Esophagus squamous epithelium (tissue), 5 donors: ENCODE data around the gene HBEGF. TPM values are rescaled to one million over a fixed set of nuclear protein-coding genes. Genes with fewer than 3 reads are reported as not detected.
A peak's percentile ranks its signal among the peaks of the same experiment; 100 is the strongest.

ENCODE experiments used
- DNase-seq: peaks from one replicate; lab custom pipeline; 2025; lab: John Stamatoyannopoulos, UW
- H3K27ac ChIP-seq, 4 donors: fragments of 200-600 bp; sonication (generic); one replicate each; pipeline ENCODE4 v1.5.1; 2016 to 2019; ENCODE audit warnings: mild to moderate bottlenecking in 1 of 4
- H3K27me3 ChIP-seq, 4 donors: fragments of 200-600 bp; sonication (generic); 1 replicate in 3 of 4; 2 replicates in 1 of 4; pipeline versions ENCODE4 v1.5.1 to v1.6.0; 2017 to 2021; ENCODE audit warnings: antibody characterized with exemption in 1 of 4
- H3K36me3 ChIP-seq, 3 donors: fragments of 200-600 bp; sonication (generic); one replicate each; pipeline ENCODE4 v1.5.1; 2016 to 2019
- H3K4me1 ChIP-seq, 3 donors: fragments of 200-600 bp; sonication (generic); one replicate each; pipeline ENCODE4 v1.5.1; 2017 to 2019
- H3K4me3 ChIP-seq, 4 donors: fragments of 200-600 bp; sonication (generic); 1 replicate in 3 of 4; 2 replicates in 1 of 4; pipeline ENCODE4 v1.5.1; 2016 to 2019; ENCODE audit warnings: mild to moderate bottlenecking in 2 of 4, moderate library complexity in 1 of 4
- H3K9me3 ChIP-seq, 3 donors: fragments of 200-600 bp; sonication (generic); one replicate each; pipeline ENCODE4 v1.5.1; 2016 to 2019
- POLR2A ChIP-seq, 4 donors: fragments of 450-650 bp; IDR thresholded peaks; one replicate each; pipeline ENCODE4 v1.6.1; 2017; ENCODE audit warnings: antibody characterized with exemption in 4 of 4, mild to moderate bottlenecking in 4 of 4, moderate library complexity in 3 of 4
- WGBS, 2 donors: methylation state at CpG; one replicate each; pipeline ENCODE4 v1.1.5; 2018; 5-methylcytosine and 5-hydroxymethylcytosine counted together
- intact Hi-C: fragments of 100-400 bp; cut with DNase I; formaldehyde crosslinking; loops from one replicate; pipeline ENCODE4 v1.15.0; 2022
- total RNA-seq, 4 donors: library from RNA; depleted of rRNA; stranded (reverse); fragments of >200 nt; gene quantifications; one replicate each; pipeline ENCODE4 v1.1.0, GENCODE V29; 2016
- TF ChIP-seq, protein P1 (sequence below), 6 experiments: fragments of 450-650 bp in 4 of 6; fragments of 200-600 bp in 2 of 6; sonication (generic) in 2 of 6; IDR thresholded peaks; one replicate each; pipeline ENCODE4 v1.5.1; 2016 to 2019; ENCODE audit warnings: antibody characterized with exemption in 6 of 6, mild to moderate bottlenecking in 4 of 6, moderate library complexity in 4 of 6
- donor health status: DM: yes; HTN: yes; CAD: no.

The HBEGF gene
- total RNA-seq, 4 donors from 2014 or later: 24.6 to 72.4 (median 42.1) TPM

DNA sequence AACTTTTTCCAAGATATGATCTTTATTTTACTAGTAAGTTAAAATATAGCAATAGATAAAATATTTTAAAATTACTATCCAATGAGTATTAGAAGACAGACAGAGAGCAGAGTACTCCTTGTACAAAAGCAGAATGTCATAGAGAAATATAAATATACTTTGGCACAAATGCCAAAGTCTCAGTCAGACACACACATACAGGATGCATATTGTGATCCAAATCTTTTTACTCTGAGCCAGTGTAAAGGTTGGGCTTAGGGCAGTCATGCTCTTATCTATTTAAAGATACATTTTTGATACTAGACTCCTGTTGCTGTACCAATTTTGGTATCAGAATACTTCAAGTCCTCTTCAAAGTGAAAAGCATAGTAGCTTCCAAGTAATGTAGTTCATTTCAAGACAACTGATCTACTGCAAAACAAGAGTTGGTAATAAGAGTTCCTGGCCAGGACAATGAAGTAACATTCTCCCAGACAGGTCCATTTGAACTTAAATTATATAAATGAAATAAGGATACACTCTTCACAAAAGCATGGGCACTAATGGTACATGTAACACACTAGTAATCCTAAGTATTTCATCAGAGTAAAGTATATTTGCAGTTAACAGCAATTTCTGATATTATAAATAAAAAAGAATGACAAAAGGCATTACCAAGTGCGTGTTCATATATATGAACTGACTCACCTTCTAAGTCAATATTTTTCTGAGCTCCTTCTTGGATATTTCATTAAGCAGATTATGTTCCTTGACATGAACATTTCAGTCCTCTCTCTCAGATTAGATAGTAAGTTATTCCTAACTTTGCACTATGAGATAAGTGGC, 54.0 kb downstream of the HBEGF start:
- Histone ChIP-seq H3K27ac (peak overlapping the region in 3 of 4 donors; percentile 31 to 65 (median 44)), H3K27me3 (no peaks in the 10 kb centered on the region), H3K9me3 (no peaks in the 10 kb centered on the region), H3K36me3 (peaks cover 0 to 5% (median 0%) of the 10 kb centered on the region in 3 donors), H3K4me1 (peaks cover 0 to 39% (median 11%) of the 10 kb centered on the region in 3 donors), H3K4me3 (no peak overlapping the region)
- no peak for DNase-seq
- TF ChIP-seq, protein P1, sequence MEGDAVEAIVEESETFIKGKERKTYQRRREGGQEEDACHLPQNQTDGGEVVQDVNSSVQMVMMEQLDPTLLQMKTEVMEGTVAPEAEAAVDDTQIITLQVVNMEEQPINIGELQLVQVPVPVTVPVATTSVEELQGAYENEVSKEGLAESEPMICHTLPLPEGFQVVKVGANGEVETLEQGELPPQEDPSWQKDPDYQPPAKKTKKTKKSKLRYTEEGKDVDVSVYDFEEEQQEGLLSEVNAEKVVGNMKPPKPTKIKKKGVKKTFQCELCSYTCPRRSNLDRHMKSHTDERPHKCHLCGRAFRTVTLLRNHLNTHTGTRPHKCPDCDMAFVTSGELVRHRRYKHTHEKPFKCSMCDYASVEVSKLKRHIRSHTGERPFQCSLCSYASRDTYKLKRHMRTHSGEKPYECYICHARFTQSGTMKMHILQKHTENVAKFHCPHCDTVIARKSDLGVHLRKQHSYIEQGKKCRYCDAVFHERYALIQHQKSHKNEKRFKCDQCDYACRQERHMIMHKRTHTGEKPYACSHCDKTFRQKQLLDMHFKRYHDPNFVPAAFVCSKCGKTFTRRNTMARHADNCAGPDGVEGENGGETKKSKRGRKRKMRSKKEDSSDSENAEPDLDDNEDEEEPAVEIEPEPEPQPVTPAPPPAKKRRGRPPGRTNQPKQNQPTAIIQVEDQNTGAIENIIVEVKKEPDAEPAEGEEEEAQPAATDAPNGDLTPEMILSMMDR (IDR thresholded peaks at IDR 0.05): no peak
- TF ChIP-seq POLR2A (IDR thresholded peaks at IDR 0.05): no peak
- intact Hi-C loops: no loop called here
- WGBS, 2 donors: 71 to 89% methylated on average over 1 of the region's 1 CpG

DNA sequence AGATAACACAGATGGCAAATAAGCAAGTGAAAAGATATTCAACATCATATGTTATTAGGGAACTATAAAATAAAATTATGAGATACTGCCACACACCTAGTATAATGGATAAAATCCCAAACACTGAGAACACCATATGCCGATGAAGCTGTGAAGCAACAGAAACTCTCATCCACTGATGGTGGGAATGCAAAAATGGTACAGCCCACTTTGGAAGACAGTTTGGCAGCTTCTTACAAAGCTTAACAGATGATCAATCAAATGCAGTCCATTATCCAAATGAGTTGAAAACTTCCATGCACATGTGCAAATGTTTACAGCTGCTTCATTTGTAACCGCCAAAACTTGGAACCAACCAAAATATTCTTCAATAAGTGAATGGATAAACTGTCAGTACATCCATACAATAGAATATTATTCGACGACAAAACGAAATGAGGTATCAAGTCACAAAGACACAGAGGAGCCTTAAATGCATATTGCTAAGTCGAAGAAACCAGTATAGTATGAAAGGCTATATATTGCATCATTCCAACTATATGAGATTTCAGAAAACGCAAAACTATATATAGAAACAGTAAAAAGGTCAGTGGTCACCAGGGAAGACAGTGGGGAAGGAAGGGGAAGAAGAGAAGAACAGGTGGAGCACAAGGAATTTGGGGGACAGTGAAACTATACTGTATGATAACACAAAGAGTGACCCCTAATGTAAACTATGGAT, 58.4 kb downstream of the HBEGF start:
- no peak for TF ChIP-seq POLR2A (IDR thresholded peaks at IDR 0.05)
- TF ChIP-seq, protein P1 (IDR thresholded peaks at IDR 0.05): no peak
- intact Hi-C loops: no loop called here
- H3K4me1 ChIP-seq: peaks cover 0 to 14% (median 5%) of the 10 kb centered on the region in 3 donors
- WGBS, 2 donors: 80 to 86% methylated on average over 7 of the region's 7 CpGs
- no peaks in the 10 kb centered on the region for H3K9me3 ChIP-seq
- H3K27me3 ChIP-seq: no peaks in the 10 kb centered on the region
- no peaks in the 10 kb centered on the region for H3K36me3 ChIP-seq
- no peak overlapping the region for H3K4me3 ChIP-seq
- no peak for DNase-seq
- no peak overlapping the region for H3K27ac ChIP-seq

DNA sequence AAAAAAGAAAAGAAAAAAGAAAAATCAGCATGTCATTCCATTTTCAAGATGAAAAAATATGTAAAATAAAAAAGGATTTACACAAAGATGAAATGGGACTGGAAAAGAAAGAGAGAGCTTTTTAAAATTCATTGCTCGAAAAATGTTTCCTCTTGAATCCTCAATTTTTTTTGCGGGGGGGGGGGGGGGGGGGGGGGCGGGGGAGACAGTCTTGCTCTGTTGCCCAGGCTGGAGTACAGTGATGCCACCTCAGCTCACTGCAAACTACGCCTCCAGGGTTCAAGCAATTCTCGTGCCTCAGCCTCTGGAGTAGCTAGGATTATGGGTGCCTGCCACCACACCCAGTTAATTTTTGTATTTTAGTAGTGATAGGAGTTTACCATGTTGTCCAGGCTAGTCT, 60.0 kb downstream of the HBEGF start:
- 90 to 100% methylated on average over 1 to 2 of the region's 5 CpGs for WGBS, 2 donors
- H3K4me1 ChIP-seq: no peaks in the 10 kb centered on the region
- TF ChIP-seq POLR2A (IDR thresholded peaks at IDR 0.05): no peak
- TF ChIP-seq, protein P1 (IDR thresholded peaks at IDR 0.05): no peak

DNA sequence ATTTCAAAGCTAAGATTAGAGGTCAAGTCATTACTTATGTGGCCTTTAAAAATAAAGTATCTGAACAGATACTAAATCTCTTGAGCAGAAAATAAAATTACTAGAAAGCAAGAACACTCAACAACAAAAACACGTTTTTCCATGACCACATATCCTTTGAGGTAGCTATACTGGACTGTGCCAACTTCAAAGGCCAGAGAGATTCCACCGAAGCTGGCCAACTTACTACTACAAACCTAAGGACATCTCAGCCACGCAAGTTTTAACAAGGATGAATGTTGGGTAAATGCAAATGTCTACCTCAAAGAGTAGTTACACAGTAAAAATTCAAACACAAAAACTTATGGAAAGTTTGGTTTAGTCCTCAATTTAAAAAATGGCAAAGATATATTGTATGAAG, 62.4 kb downstream of the HBEGF start:
- no peak overlapping the region for H3K4me3 ChIP-seq
- TF ChIP-seq, protein P1 (IDR thresholded peaks at IDR 0.05): no peak
- H3K27ac ChIP-seq: no peak overlapping the region
- no peaks in the 10 kb centered on the region for H3K4me1 ChIP-seq
- 85 to 89% methylated on average over 3 of the region's 3 CpGs for WGBS, 2 donors
- H3K27me3 ChIP-seq: no peaks in the 10 kb centered on the region
- intact Hi-C loops: no loop called here
- H3K9me3 ChIP-seq: no peaks in the 10 kb centered on the region
- peaks cover 0 to 9% (median 0%) of the 10 kb centered on the region in 3 donors for H3K36me3 ChIP-seq
- no peak for DNase-seq

More for the DNA sequence above, 60.0 kb downstream of the HBEGF start:
- Histone ChIP-seq H3K27ac (no peak overlapping the region), H3K9me3 (no peaks in the 10 kb centered on the region), H3K4me3 (no peak overlapping the region), H3K27me3 (no peaks in the 10 kb centered on the region), H3K36me3 (no peaks in the 10 kb centered on the region)
- no peak for DNase-seq
- intact Hi-C loops: no loop called here

Other genes starting within 250 kb of the HBEGF start
- gene PURA, start 232.5 kb downstream of the HBEGF start, total RNA-seq: 10 to 100 TPM in 2 of 4 donors, 1 to 10 TPM in 2; 8.2 to 18.9 (median 10.6) TPM
- gene IGIP, start 220.7 kb downstream of the HBEGF start, total RNA-seq: 10 to 100 TPM in 1 of 4 donors, 1 to 10 TPM in 3; 2.9 to 12.4 (median 6.5) TPM
- gene CYSTM1, start 171.4 kb downstream of the HBEGF start, total RNA-seq: 10 to 100 TPM in 3 of 4 donors, 1 to 10 TPM in 1; 2.6 to 22.5 (median 12.8) TPM
- gene PFDN1, start 43.5 kb downstream of the HBEGF start, total RNA-seq: 10 to 100 TPM; 38.1 to 67.5 (median 60.4) TPM
- 1 to 10 TPM in 1 of 4 donors, under 1 TPM in 1, not detected in 2; 0.04 to 1.2 TPM for gene SLC4A9, start 13.6 kb upstream of the HBEGF start, total RNA-seq
- gene ANKHD1, start 55.2 kb upstream of the HBEGF start, total RNA-seq: 100 to 1,000 TPM in 1 of 4 donors, 10 to 100 TPM in 3; 55.7 to 130 (median 87.2) TPM
- gene EIF4EBP3, start 201.1 kb upstream of the HBEGF start, total RNA-seq: 10 to 100 TPM in 1 of 4 donors, 1 to 10 TPM in 3; 3.0 to 12.4 (median 6.2) TPM
- 10 to 100 TPM; 17.4 to 22.3 (median 21.0) TPM for gene SRA1, start 210.9 kb upstream of the HBEGF start, total RNA-seq
- gene APBB3, start 218.0 kb upstream of the HBEGF start, total RNA-seq: 10 to 100 TPM in 1 of 4 donors, 1 to 10 TPM in 3; 3.4 to 10.5 (median 6.5) TPM
- gene SLC35A4, start 218.2 kb upstream of the HBEGF start, total RNA-seq: 10 to 100 TPM; 41.4 to 56.9 (median 52.6) TPM